Breast epithelium (tissue), 4 donors: ENCODE measurements around the gene FHDC1. TPM values are rescaled to one million over a fixed set of nuclear protein-coding genes. Genes with fewer than 3 reads are reported as not detected.

ENCODE experiments used
- DNase-seq, 2 donors: peaks; one replicate each; pipeline ENCODE4 v3.0.0-alpha.2; 2019; ENCODE audit warnings: low spot score in 2 of 2
- H3K27ac ChIP-seq, 2 donors: fragments of 200-600 bp; sonication (generic) in 1 of 2; one replicate each; pipeline ENCODE4 v1.5.1; 2016 to 2019; ENCODE audit warnings: mild to moderate bottlenecking in 1 of 2
- H3K27me3 ChIP-seq, 2 donors: fragments of 200-600 bp; sonication (generic) in 1 of 2; one replicate each; pipeline versions ENCODE4 v1.5.1 to v1.6.0; 2017 to 2019; ENCODE audit warnings: control low read depth in 1 of 2, mild to moderate bottlenecking in 1 of 2
- H3K36me3 ChIP-seq: fragments of 200-600 bp; one replicate; pipeline ENCODE4 v1.5.1; 2019
- H3K4me1 ChIP-seq, 2 donors: fragments of 200-600 bp; sonication (generic); one replicate each; pipeline ENCODE4 v1.5.1; 2016 to 2019; ENCODE audit warnings: control low read depth in 1 of 2
- H3K4me3 ChIP-seq, 3 donors: fragments of 200-600 bp; sonication (generic); 1 replicate in 2 of 3; 2 replicates in 1 of 3; pipeline ENCODE4 v1.5.1; 2016 to 2019; ENCODE audit warnings: mild to moderate bottlenecking in 3 of 3, moderate library complexity in 2 of 3
- H3K9me3 ChIP-seq, 2 donors: fragments of 200-600 bp; sonication (generic) in 1 of 2; one replicate each; pipeline ENCODE4 v1.5.1; 2016 to 2019; ENCODE audit warnings: control low read depth in 1 of 2
- POLR2A ChIP-seq: fragments of 450-650 bp; IDR thresholded peaks from one replicate; pipeline ENCODE4 v1.6.1; 2016; ENCODE audit warnings: antibody characterized with exemption, mild to moderate bottlenecking, moderate library complexity
- POLR2AphosphoS5 ChIP-seq, 3 donors: sonication (generic); formaldehyde crosslinking; IDR thresholded peaks; one replicate each; pipeline ENCODE4 v1.6.1; 2017; ENCODE audit warnings: antibody characterized with exemption in 3 of 3
- intact Hi-C: fragments of 100-400 bp; cut with DNase I; formaldehyde crosslinking; loops from one replicate; pipeline ENCODE4 v1.15.1; 2023; ENCODE audit warnings: low total_unique reads
- total RNA-seq, 3 donors: library from RNA; depleted of rRNA; stranded (reverse); fragments of >200 nt; gene quantifications; one replicate each; pipeline ENCODE4 v1.1.0, GENCODE V29; 2016
- TF ChIP-seq, protein P1 (sequence below), 3 donors: fragments of 450-650 bp; IDR thresholded peaks; one replicate each; pipeline ENCODE4 v1.5.1; 2016 to 2017; ENCODE audit warnings: antibody characterized with exemption in 3 of 3, mild to moderate bottlenecking in 3 of 3, moderate library complexity in 3 of 3

FHDC1 gene
- total RNA-seq, 3 donors from 2014 or later = 0.48 to 2.3 (median 2.0) TPM

DNA sequence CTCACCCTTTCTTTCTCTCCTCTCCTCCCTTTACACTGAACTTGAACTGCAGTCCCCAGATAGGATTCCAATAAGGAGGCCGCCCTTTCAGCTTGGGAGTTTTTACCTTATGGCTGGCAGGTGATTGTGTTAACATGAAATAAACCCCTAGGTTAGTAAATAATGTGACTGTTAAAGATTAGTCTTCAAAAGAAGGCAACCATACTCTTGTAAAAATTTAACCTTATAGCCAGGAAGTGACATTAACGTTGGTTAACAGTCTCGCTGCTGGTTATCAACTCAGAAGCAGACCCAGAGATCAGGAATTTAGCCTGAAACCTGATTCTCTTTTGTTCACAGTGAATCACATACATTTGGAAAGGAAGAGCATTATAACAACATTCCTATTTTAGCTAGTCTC lies 15.2 kb downstream of the FHDC1 start:
- no peak overlapping the region for H3K27ac ChIP-seq
- no peaks in the 10 kb centered on the region for H3K9me3 ChIP-seq
- no peaks in the 10 kb centered on the region for H3K27me3 ChIP-seq
- TF ChIP-seq POLR2AphosphoS5 (IDR thresholded peaks at IDR 0.05) = no peak
- no peak for TF ChIP-seq POLR2A
- TF ChIP-seq, protein P1, sequence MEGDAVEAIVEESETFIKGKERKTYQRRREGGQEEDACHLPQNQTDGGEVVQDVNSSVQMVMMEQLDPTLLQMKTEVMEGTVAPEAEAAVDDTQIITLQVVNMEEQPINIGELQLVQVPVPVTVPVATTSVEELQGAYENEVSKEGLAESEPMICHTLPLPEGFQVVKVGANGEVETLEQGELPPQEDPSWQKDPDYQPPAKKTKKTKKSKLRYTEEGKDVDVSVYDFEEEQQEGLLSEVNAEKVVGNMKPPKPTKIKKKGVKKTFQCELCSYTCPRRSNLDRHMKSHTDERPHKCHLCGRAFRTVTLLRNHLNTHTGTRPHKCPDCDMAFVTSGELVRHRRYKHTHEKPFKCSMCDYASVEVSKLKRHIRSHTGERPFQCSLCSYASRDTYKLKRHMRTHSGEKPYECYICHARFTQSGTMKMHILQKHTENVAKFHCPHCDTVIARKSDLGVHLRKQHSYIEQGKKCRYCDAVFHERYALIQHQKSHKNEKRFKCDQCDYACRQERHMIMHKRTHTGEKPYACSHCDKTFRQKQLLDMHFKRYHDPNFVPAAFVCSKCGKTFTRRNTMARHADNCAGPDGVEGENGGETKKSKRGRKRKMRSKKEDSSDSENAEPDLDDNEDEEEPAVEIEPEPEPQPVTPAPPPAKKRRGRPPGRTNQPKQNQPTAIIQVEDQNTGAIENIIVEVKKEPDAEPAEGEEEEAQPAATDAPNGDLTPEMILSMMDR (IDR thresholded peaks at IDR 0.05) = no peak
- H3K36me3 ChIP-seq = no peaks in the 10 kb centered on the region
- no peak overlapping the region for H3K4me3 ChIP-seq
- H3K4me1 ChIP-seq = no peaks in the 10 kb centered on the region
- intact Hi-C loops = no loop called here
- DNase-seq = no peak

DNA sequence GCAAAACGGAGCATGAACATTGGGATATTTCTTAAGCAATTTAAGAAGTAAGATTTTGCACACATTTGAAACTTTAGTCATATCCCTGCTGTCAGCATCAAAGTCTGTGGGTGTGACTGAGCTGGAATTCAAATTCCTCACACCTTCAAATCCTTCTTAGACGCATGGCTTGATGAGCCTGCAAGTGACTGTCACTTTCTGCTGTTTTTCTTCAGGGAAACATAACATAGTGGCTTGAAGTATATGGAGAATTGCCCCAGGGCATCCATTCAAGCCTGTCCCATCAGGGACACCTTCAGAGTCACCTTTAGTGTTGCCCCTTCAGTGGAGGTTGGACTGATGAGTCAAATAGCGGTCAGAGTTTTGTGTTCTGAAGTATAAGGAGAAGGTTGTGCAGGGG lies 17.4 kb downstream of the FHDC1 start:
- H3K27me3 ChIP-seq = no peaks in the 10 kb centered on the region
- H3K4me3 ChIP-seq = no peak overlapping the region
- H3K4me1 ChIP-seq = no peaks in the 10 kb centered on the region
- DNase-seq = no peak
- TF ChIP-seq POLR2AphosphoS5 (IDR thresholded peaks at IDR 0.05) = no peak
- intact Hi-C loops = no loop called here
- no peak overlapping the region for H3K27ac ChIP-seq
- no peaks in the 10 kb centered on the region for H3K36me3 ChIP-seq
- no peaks in the 10 kb centered on the region for H3K9me3 ChIP-seq

DNA sequence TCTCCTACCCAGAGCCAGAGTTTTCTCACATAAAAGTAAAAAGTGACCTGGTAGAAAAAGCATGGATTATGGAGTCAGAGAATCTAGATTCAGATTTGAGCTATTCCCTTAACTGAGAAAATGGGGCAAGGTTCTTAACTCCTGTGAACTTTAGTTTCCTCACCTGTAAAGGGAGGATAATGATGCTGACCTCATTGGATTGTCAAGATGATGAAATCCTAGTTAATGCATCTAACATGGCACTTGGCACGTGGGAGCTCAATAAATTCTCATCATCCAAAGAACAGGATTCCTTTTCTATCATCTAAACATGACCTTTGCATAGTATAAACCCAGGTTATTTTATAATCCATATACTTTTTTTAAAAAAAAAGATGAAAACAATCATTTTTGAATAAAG lies 18.6 kb downstream of the FHDC1 start:
- DNase-seq = no peak
- TF ChIP-seq POLR2A (no peak), POLR2AphosphoS5 (IDR thresholded peaks at IDR 0.05) (no peak)
- TF ChIP-seq, protein P1 (IDR thresholded peaks at IDR 0.05) = no peak
- no peaks in the 10 kb centered on the region for H3K36me3 ChIP-seq
- no peaks in the 10 kb centered on the region for H3K9me3 ChIP-seq
- no peaks in the 10 kb centered on the region for H3K4me1 ChIP-seq
- H3K4me3 ChIP-seq = no peak overlapping the region
- no peak overlapping the region for H3K27ac ChIP-seq
- H3K27me3 ChIP-seq = no peaks in the 10 kb centered on the region
- intact Hi-C loops = no loop called here

DNA sequence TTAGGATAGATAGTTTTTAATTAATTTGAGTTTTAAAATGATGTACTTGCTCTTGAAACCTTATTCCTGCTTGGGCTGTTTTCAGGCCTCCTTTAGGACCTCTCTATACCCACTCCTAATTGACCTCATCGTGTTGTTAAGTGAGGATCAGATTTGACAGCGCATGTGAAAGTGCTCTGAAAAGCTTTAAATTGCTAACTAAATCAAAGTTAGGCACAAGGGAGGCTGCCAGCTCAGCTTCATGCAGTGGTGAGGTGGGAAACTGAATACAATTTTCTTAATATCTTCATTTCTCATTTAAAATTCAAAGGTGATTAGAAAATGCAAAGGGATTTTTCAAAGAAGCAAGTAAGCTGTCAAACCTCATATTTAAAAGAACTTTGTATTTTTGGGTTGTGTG lies 20.0 kb downstream of the FHDC1 start:
- no peak overlapping the region for H3K27ac ChIP-seq

DNA sequence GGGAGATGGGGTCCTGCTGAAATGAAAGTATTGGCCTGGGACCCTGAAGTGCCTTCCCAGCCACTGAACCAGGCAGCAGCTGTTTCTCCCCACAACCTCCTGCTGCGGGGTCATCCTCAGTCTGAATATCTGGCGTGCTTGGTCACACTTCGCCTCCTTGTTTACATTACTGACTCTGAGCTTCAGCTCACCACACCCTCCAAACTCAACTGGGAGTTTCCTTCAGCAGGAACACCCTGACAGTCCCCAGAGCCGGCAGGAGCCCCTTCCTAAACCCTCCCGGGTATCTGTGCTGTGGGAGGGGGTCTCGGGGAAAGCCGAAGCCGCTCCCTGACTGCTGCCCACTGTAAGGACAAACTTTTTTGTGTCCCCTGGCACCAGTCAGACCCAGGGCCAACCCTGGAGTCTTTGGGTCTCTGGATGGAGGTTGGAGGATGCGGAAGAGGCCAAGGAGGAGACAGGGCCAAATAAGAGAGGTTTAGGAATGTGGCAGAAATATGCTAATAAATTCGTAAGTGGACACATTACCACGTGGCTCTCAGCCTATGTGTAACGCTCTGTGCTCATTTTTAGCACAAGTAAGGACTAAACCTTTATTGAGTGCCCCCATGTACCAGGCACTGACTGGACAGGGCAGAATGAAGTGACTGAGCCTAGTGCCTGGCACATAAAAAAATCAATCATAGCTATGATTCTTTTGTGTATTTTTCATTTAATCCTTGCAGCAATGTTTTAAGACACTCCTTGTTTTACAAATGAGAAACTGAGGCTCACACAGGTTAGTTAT lies 20.7 kb downstream of the FHDC1 start:
- DNase-seq = no peak
- Histone ChIP-seq H3K4me3 (no peak overlapping the region), H3K9me3 (no peaks in the 10 kb centered on the region), H3K4me1 (no peaks in the 10 kb centered on the region), H3K27ac (no peak overlapping the region), H3K27me3 (no peaks in the 10 kb centered on the region), H3K36me3 (no peaks in the 10 kb centered on the region)
- TF ChIP-seq POLR2AphosphoS5 (IDR thresholded peaks at IDR 0.05) (no peak), POLR2A (no peak)
- TF ChIP-seq, protein P1 (IDR thresholded peaks at IDR 0.05) = no peak
- intact Hi-C loops = no loop called here

More for the DNA sequence above, 20.0 kb downstream of the FHDC1 start:
- intact Hi-C loops = no loop called here
- DNase-seq = no peak
- TF ChIP-seq POLR2AphosphoS5 (IDR thresholded peaks at IDR 0.05) (no peak), POLR2A (no peak)
- TF ChIP-seq, protein P1 (IDR thresholded peaks at IDR 0.05) = no peak
- Histone ChIP-seq H3K9me3 (no peaks in the 10 kb centered on the region), H3K4me3 (no peak overlapping the region), H3K36me3 (no peaks in the 10 kb centered on the region), H3K4me1 (no peaks in the 10 kb centered on the region), H3K27me3 (no peaks in the 10 kb centered on the region)
